Measurements from ENCODE around the gene ATG4B. TPM values are rescaled to one million over a fixed set of nuclear protein-coding genes. Genes with fewer than 3 reads are reported as not detected.

Gene ATG4B
- total and polyA plus RNA-seq, 2 of the 8 experiments (the other 6 are each of a cell fraction or from before 2014, with no cell fraction given): 103 to 155 TPM

GRCh38 chr2:241686650-241687425 lies 49.3 kb downstream of the ATG4B start, which contains the start of gene DTYMK (continued):
- TF ChIP-seq RBBP5 (IDR thresholded peaks at IDR 0.05; ENCODE audit: borderline replicate concordance, low read depth, low read length) (peak; percentile 94), RAD21 (IDR thresholded peaks at IDR 0.05 in 1 of 2, conservative IDR thresholded peaks at IDR 0.05 in 1 of 2; ENCODE audit: low read depth in 2 of 2, low read length in 2 of 2) (no peak), NANOG (IDR thresholded peaks at IDR 0.05; ENCODE audit: insufficient read depth, low read depth, low read length, poor library complexity, severe bottlenecking) (no peak), HDAC6 (IDR thresholded peaks at IDR 0.05; ENCODE audit: low read depth, low read length) (no peak), ATF3 (IDR thresholded peaks at IDR 0.05; ENCODE audit: insufficient read depth, low read depth, low read length) (peak; percentile 46; the same call in 1 of the 2 replicates), RFX5 (IDR thresholded peaks at IDR 0.05; ENCODE audit: borderline replicate concordance, low read depth, low read length) (no peak), TEAD4 (IDR thresholded peaks at IDR 0.05; ENCODE audit: low read depth, low read length) (no peak), CHD1 (IDR thresholded peaks at IDR 0.05; ENCODE audit: low read depth, low read length) (no peak), CBX8 (IDR thresholded peaks at IDR 0.05; ENCODE audit: borderline replicate concordance, low read depth, low read length) (no peak), SP4 (IDR thresholded peaks at IDR 0.05; ENCODE audit: low read length) (no peak), FOSL1 (IDR thresholded peaks at IDR 0.05; ENCODE audit: insufficient read depth, low read depth, low read length) (no peak), TAF7 (optimal IDR thresholded peaks at IDR 0.05; ENCODE audit: borderline replicate concordance, low read depth, low read length) (peak; percentile 82), POLR2A (IDR thresholded peaks at IDR 0.05; ENCODE audit: control extremely low read depth in 1 of 2, low read depth in 2 of 2, low read length in 2 of 2) (peak; percentile 89), ASH2L (IDR thresholded peaks at IDR 0.05; ENCODE audit: low read length) (peak; percentile 76), TBP (IDR thresholded peaks at IDR 0.05; ENCODE audit: low read depth, low read length) (peak; percentile 70), GABPA (IDR thresholded peaks at IDR 0.05; ENCODE audit: borderline replicate concordance, insufficient read depth, low read length) (no peak)
- TF ChIP-seq, protein P1, sequence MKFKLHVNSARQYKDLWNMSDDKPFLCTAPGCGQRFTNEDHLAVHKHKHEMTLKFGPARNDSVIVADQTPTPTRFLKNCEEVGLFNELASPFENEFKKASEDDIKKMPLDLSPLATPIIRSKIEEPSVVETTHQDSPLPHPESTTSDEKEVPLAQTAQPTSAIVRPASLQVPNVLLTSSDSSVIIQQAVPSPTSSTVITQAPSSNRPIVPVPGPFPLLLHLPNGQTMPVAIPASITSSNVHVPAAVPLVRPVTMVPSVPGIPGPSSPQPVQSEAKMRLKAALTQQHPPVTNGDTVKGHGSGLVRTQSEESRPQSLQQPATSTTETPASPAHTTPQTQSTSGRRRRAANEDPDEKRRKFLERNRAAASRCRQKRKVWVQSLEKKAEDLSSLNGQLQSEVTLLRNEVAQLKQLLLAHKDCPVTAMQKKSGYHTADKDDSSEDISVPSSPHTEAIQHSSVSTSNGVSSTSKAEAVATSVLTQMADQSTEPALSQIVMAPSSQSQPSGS (IDR thresholded peaks at IDR 0.05; ENCODE audit: low read length): no peak
- TF ChIP-seq, protein P2, sequence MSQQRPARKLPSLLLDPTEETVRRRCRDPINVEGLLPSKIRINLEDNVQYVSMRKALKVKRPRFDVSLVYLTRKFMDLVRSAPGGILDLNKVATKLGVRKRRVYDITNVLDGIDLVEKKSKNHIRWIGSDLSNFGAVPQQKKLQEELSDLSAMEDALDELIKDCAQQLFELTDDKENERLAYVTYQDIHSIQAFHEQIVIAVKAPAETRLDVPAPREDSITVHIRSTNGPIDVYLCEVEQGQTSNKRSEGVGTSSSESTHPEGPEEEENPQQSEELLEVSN (IDR thresholded peaks at IDR 0.05): peak; percentile 87

Measured in H1 (cell line).